Stimulated activated effector memory CD8-positive, alpha-beta T cell treated with anti-CD3 and anti-CD28 coated beads, Interleukin-12 subunit alpha, Interleukin-12 subunit beta, amount 100 ng/mL, for 72 hours (primary cell): ENCODE measurements around the gene CUX1.
"Not testable (repeated sequence)": the region's sequence is repeated elsewhere in the genome, so short reads cannot be mapped to it uniquely, and the experiment has no call there.

ENCODE experiments used
- ATAC-seq: fragments of 150-1000 bp; cut with Tn5 transposase; 2 replicates; pipeline ENCODE4 v1.10.0; 2021
- DNase-seq, 2 donors: peaks; one replicate each; pipeline ENCODE4 v3.0.0; 2021 to 2022; ENCODE audit warnings: low spot score in 2 of 2
- H3K27ac Mint-ChIP-seq: one replicate; pipeline ENCODE4 v1.8.0; 2022; ENCODE audit warnings: mild to moderate bottlenecking, mixed read lengths
- H3K36me3 Mint-ChIP-seq: one replicate; pipeline ENCODE4 v1.8.0; 2022; ENCODE audit warnings: mild to moderate bottlenecking, mixed read lengths
- H3K4me1 Mint-ChIP-seq: one replicate; pipeline ENCODE4 v1.8.0; 2022; ENCODE audit warnings: mixed read lengths
- H3K4me3 Mint-ChIP-seq: one replicate; pipeline ENCODE4 v1.8.0; 2022; ENCODE audit warnings: mild to moderate bottlenecking, mixed read lengths
- H3K9me3 Mint-ChIP-seq: one replicate; pipeline ENCODE4 v1.8.0; 2022; ENCODE audit warnings: mixed read lengths

The CUX1 gene

GRCh38 chr7:102230162-102230561 lies 412.7 kb downstream of the CUX1 start:
- not testable (repeated sequence) for H3K27ac Mint-ChIP-seq, ATAC-seq, H3K9me3 Mint-ChIP-seq, H3K4me1 Mint-ChIP-seq, DNase-seq, H3K4me3 Mint-ChIP-seq
- peaks cover 50% of the 10 kb centered on the region for H3K36me3 Mint-ChIP-seq

- no peaks in the 10 kb centered on the region for H3K9me3 Mint-ChIP-seq
- H3K27ac Mint-ChIP-seq = no peak overlapping the region
- no peak overlapping the region for H3K4me3 Mint-ChIP-seq
- H3K36me3 Mint-ChIP-seq = peaks cover 52% of the 10 kb centered on the region
- no peak for ATAC-seq
- no peaks in the 10 kb centered on the region for H3K4me1 Mint-ChIP-seq
- no peak for DNase-seq
Measured at GRCh38 chr7:102230593-102230992, 413.2 kb downstream of the CUX1 start.

GRCh38 chr7:102232611-102233286 lies 415.3 kb downstream of the CUX1 start:
- H3K4me1 Mint-ChIP-seq = no peaks in the 10 kb centered on the region
- no peak for ATAC-seq

GRCh38 chr7:102234131-102234530 lies 416.7 kb downstream of the CUX1 start:
- Mint-ChIP-seq H3K9me3 (no peaks in the 10 kb centered on the region), H3K36me3 (peaks cover 40% of the 10 kb centered on the region), H3K4me3 (no peak overlapping the region), H3K4me1 (no peaks in the 10 kb centered on the region), H3K27ac (no peak overlapping the region)
- no peak for ATAC-seq
- DNase-seq = no peak

More at GRCh38 chr7:102232611-102233286, 415.3 kb downstream of the CUX1 start:
- peaks cover 46% of the 10 kb centered on the region for H3K36me3 Mint-ChIP-seq
- no peaks in the 10 kb centered on the region for H3K9me3 Mint-ChIP-seq
- no peak for DNase-seq
- no peak overlapping the region for H3K4me3 Mint-ChIP-seq
- no peak overlapping the region for H3K27ac Mint-ChIP-seq

GRCh38 chr7:102234801-102235550 lies 417.6 kb downstream of the CUX1 start:
- Mint-ChIP-seq H3K36me3 (peaks cover 40% of the 10 kb centered on the region), H3K4me3 (no peak overlapping the region), H3K27ac (no peak overlapping the region), H3K9me3 (no peaks in the 10 kb centered on the region), H3K4me1 (no peaks in the 10 kb centered on the region)
- no peak for DNase-seq
- no peak for ATAC-seq

- H3K27ac Mint-ChIP-seq = no peak overlapping the region
- no peaks in the 10 kb centered on the region for H3K4me1 Mint-ChIP-seq
- DNase-seq (no peak), ATAC-seq (no peak)
- H3K9me3 Mint-ChIP-seq = no peaks in the 10 kb centered on the region
- H3K4me3 Mint-ChIP-seq = no peak overlapping the region
- H3K36me3 Mint-ChIP-seq = peaks cover 34% of the 10 kb centered on the region
Measured at GRCh38 chr7:102236102-102236501, 418.7 kb downstream of the CUX1 start.

GRCh38 chr7:102236592-102237287 lies 419.3 kb downstream of the CUX1 start:
- ATAC-seq (peak; percentile 59), DNase-seq (peak; percentile 41 to 74)
- Mint-ChIP-seq H3K36me3 (peaks cover 34% of the 10 kb centered on the region), H3K27ac (peak overlapping the region; percentile 8), H3K4me3 (no peak overlapping the region), H3K9me3 (no peaks in the 10 kb centered on the region), H3K4me1 (no peaks in the 10 kb centered on the region)

- Mint-ChIP-seq H3K4me1 (no peaks in the 10 kb centered on the region), H3K27ac (no peak overlapping the region), H3K36me3 (peaks cover 24% of the 10 kb centered on the region), H3K4me3 (no peak overlapping the region), H3K9me3 (no peaks in the 10 kb centered on the region)
- ATAC-seq (no peak), DNase-seq (no peak)
Measured at GRCh38 chr7:102239206-102239820, 421.9 kb downstream of the CUX1 start.

GRCh38 chr7:102241431-102241830 lies 424.0 kb downstream of the CUX1 start:
- ATAC-seq (no peak), DNase-seq (no peak)
- no peak overlapping the region for H3K4me3 Mint-ChIP-seq
- H3K9me3 Mint-ChIP-seq = no peaks in the 10 kb centered on the region
- H3K36me3 Mint-ChIP-seq = peaks cover 14% of the 10 kb centered on the region
- H3K4me1 Mint-ChIP-seq = no peaks in the 10 kb centered on the region
- no peak overlapping the region for H3K27ac Mint-ChIP-seq

GRCh38 chr7:102244601-102245000 lies 427.2 kb downstream of the CUX1 start:
- H3K9me3 Mint-ChIP-seq = no peaks in the 10 kb centered on the region
- peaks cover 17% of the 10 kb centered on the region for H3K36me3 Mint-ChIP-seq
- no peak overlapping the region for H3K4me3 Mint-ChIP-seq
- ATAC-seq (no peak), DNase-seq (no peak)
- H3K27ac Mint-ChIP-seq = no peak overlapping the region
- no peaks in the 10 kb centered on the region for H3K4me1 Mint-ChIP-seq

GRCh38 chr7:102248081-102248455 lies 430.6 kb downstream of the CUX1 start:
- Mint-ChIP-seq H3K4me3 (no peak overlapping the region), H3K36me3 (peaks cover 22% of the 10 kb centered on the region), H3K27ac (no peak overlapping the region), H3K9me3 (no peaks in the 10 kb centered on the region), H3K4me1 (no peaks in the 10 kb centered on the region)
- ATAC-seq = no peak
- DNase-seq = no peak

- Mint-ChIP-seq H3K36me3 (peaks cover 18% of the 10 kb centered on the region), H3K4me1 (no peaks in the 10 kb centered on the region), H3K9me3 (no peaks in the 10 kb centered on the region), H3K4me3 (no peak overlapping the region), H3K27ac (no peak overlapping the region)
- no peak for DNase-seq
- no peak for ATAC-seq
Measured at GRCh38 chr7:102248456-102249395, 431.3 kb downstream of the CUX1 start.

GRCh38 chr7:102251531-102252365 lies 434.3 kb downstream of the CUX1 start:
- Mint-ChIP-seq H3K27ac (no peak overlapping the region), H3K4me1 (no peaks in the 10 kb centered on the region), H3K36me3 (peaks cover 17% of the 10 kb centered on the region), H3K9me3 (no peaks in the 10 kb centered on the region), H3K4me3 (no peak overlapping the region)
- DNase-seq (no peak), ATAC-seq (no peak)
